Lower leg skin (tissue), 3 donors: Measurements from ENCODE around the gene PRRX1.

Experiments
- CTCF ChIP-seq, 3 donors: fragments of 450-650 bp; IDR thresholded peaks; one replicate each; pipeline ENCODE4 v1.5.1; 2016; ENCODE audit warnings: antibody characterized with exemption in 3 of 3, mild to moderate bottlenecking in 3 of 3, moderate library complexity in 2 of 3
- POLR2A ChIP-seq, 2 donors: fragments of 450-650 bp; IDR thresholded peaks; one replicate each; pipeline ENCODE4 v1.6.1; 2016 to 2017; ENCODE audit warnings: antibody characterized with exemption in 2 of 2, mild to moderate bottlenecking in 1 of 2, moderate library complexity in 1 of 2

GRCh38 chr1:170675865-170676264 lies 11.9 kb downstream of the PRRX1 start:
- TF ChIP-seq CTCF (IDR thresholded peaks at IDR 0.05) (no peak), POLR2A (IDR thresholded peaks at IDR 0.05) (no peak)
